BJ (cell line): ENCODE results near the gene TUBGCP2. TPM values are rescaled to one million over a fixed set of nuclear protein-coding genes. Genes with fewer than 3 reads are reported as not detected.
"Not testable (repeated sequence)": the region's sequence is repeated elsewhere in the genome, so short reads cannot be mapped to it uniquely, and the experiment has no call there.

Experiments
- CTCF ChIA-PET: fragments of 350-600 bp; formaldehyde crosslinking; extraction: SDS; loops from one replicate; lab custom pipeline; 2021; ENCODE audit warnings: antibody characterized with exemption, inconsistent platforms; lab: Yijun Ruan, JAX
- POLR2A ChIA-PET: fragments of 300-600 bp; sonication (Branson Sonifier 250); formaldehyde crosslinking; extraction: SDS; loops from one replicate; lab custom pipeline; 2021; ENCODE audit warnings: antibody characterized with exemption; lab: Charles Lee
- DNase-seq: peaks from one replicate; pipeline ENCODE4 v3.0.0-alpha.2; 2011; ENCODE audit warnings: low read depth
- H3K27me3 ChIP-seq: 2 replicates; pipeline ENCODE4 v1.6.0; 2011; ENCODE audit warnings: low read length; ENCODE audit not compliant: control insufficient read depth, insufficient read depth
- H3K36me3 ChIP-seq: 2 replicates; pipeline ENCODE4 v1.5.1; 2011; ENCODE audit warnings: low read length; ENCODE audit not compliant: control insufficient read depth, insufficient read depth
- H3K4me3 ChIP-seq: 2 replicates; pipeline ENCODE4 v1.5.1; 2011; ENCODE audit warnings: low read depth, mild to moderate bottlenecking, control low read depth, low read length
- polyA plus RNA-seq: library from polyadenylated mRNA; depleted of rRNA; stranded (reverse); fragments of >200 nt; gene quantifications from 2 replicates; pipeline ENCODE4 v1.2.3, GENCODE V29; 2011
- TF ChIP-seq, protein P1 (sequence below): IDR thresholded peaks from 2 replicates; pipeline ENCODE4 v1.5.1; 2011; ENCODE audit warnings: low read depth, mild to moderate bottlenecking, control low read depth, inconsistent platforms, low read length, moderate library complexity; ENCODE audit not compliant: insufficient read depth

TUBGCP2 gene
- polyA plus RNA-seq, 1 experiment = 55.8 TPM

- POLR2A ChIA-PET = interaction anchor here (0.6 kb wide), 1 partner anchor 110 kb away, joined by 6 read pairs; no protein-coding TSS in a partner anchor
- DNase-seq = no peak
- no peak overlapping the region for H3K4me3 ChIP-seq
Measured at GRCh38 chr10:133324198-133324792, 15.6 kb upstream of the TUBGCP2 start.

DNA sequence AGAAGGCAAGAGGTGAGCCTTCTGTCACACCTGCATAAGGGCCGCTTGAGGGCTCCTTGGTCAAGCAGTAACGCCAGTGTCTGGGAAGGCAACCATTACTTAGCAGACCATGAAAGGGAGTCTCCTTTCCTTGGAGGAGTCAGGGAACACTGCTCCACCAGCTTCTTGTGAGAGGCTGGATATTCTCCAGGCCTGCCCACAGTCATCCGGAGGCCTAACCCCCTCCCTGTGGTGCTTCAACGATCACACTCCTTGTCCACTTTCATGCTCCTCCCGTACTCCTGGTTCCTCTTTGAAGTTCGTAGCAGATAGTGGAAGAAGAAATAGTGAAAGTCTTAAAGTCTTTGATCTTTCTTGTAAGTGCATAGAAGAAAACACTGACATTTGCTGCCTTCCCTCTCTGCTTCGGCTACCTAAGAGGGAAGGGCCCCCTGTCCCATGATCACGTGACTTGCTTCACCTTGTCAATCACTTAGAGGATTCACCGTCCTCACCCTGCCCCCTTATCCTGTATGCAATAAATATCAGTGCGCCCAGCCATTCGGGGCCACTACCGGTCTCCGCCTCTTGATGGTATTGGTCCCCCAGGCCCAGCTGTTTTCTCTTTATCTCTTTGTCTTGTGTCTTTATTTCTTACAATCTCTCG is 13.5 kb upstream of the TUBGCP2 start:
- POLR2A ChIA-PET, DNase-seq, H3K4me3 ChIP-seq, H3K27me3 ChIP-seq, H3K36me3 ChIP-seq: not testable (repeated sequence)
- CTCF ChIA-PET = interaction anchor here (1.3 kb wide), 1 partner anchor 179 kb away, joined by 4 read pairs; no protein-coding TSS in a partner anchor

More at GRCh38 chr10:133324198-133324792, 15.6 kb upstream of the TUBGCP2 start:
- H3K27me3 ChIP-seq = peaks cover 8% of the 10 kb centered on the region
- CTCF ChIA-PET = interaction anchor here (0.6 to 2.0 kb wide), 3 partner anchors 9 to 16 kb away, joined by 3 to 6 read pairs (median 5); no protein-coding TSS in a partner anchor
- no peaks in the 10 kb centered on the region for H3K36me3 ChIP-seq
- TF ChIP-seq, protein P1, sequence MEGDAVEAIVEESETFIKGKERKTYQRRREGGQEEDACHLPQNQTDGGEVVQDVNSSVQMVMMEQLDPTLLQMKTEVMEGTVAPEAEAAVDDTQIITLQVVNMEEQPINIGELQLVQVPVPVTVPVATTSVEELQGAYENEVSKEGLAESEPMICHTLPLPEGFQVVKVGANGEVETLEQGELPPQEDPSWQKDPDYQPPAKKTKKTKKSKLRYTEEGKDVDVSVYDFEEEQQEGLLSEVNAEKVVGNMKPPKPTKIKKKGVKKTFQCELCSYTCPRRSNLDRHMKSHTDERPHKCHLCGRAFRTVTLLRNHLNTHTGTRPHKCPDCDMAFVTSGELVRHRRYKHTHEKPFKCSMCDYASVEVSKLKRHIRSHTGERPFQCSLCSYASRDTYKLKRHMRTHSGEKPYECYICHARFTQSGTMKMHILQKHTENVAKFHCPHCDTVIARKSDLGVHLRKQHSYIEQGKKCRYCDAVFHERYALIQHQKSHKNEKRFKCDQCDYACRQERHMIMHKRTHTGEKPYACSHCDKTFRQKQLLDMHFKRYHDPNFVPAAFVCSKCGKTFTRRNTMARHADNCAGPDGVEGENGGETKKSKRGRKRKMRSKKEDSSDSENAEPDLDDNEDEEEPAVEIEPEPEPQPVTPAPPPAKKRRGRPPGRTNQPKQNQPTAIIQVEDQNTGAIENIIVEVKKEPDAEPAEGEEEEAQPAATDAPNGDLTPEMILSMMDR = no peak

- DNase-seq, H3K4me3 ChIP-seq, H3K27me3 ChIP-seq, H3K36me3 ChIP-seq, POLR2A ChIA-PET: not testable (repeated sequence)
- CTCF ChIA-PET = interaction anchor here (1.3 to 1.9 kb wide), 3 partner anchors 9 to 177 kb away, joined by 3 to 6 read pairs (median 4); no protein-coding TSS in a partner anchor
Measured at GRCh38 chr10:133320852-133321422, 12.3 kb upstream of the TUBGCP2 start.

DNA sequence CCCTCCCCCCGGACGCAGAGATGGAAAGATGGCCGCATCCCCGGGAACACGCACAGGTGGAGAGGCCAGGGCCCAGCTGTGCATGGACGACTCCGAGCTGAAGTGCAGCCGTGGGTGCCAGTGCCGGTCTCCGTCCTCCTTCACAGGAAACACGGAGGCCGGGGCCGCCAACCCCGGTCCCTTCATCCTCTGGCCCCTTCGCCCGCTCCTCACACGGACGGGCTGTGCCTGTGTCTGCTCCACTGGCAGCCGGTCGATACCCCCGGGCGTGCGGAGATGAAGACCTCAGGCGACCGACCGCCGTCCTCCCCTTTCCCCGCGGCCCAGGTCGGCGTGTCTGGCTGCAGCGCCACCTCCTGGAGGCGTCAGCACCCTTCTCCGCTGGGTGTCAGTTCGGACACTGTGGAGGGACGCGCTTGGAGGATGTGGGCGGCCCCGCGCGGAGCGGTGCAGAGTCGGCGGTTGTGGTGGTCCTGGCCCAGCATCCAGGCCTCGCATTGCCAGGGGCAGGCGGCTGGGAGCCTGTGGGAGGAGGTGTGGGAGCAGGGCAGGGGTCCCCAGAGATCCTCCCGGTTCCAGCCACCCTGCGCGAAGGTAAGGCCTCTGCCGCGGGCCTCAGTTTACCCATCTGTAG is 9.9 kb upstream of the TUBGCP2 start:
- POLR2A ChIA-PET = no interaction called here
- H3K36me3 ChIP-seq = no peaks in the 10 kb centered on the region
- H3K4me3 ChIP-seq = peak overlapping the region; percentile 36
- TF ChIP-seq, protein P1 = peak; percentile 93
- no peak for DNase-seq
- CTCF ChIA-PET = interaction anchor here (0.6 to 1.1 kb wide), 6 partner anchors 8 to 173 kb away, joined by 3 to 4 read pairs (median 3); no protein-coding TSS in a partner anchor
- no peaks in the 10 kb centered on the region; the same call in 1 of the 2 replicates for H3K27me3 ChIP-seq

GRCh38 chr10:133316732-133317131 is 8.1 kb upstream of the TUBGCP2 start:
- ChIA-PET POLR2A (no interaction called here), CTCF (no interaction called here)
- Histone ChIP-seq H3K36me3 (peaks cover 6% of the 10 kb centered on the region), H3K4me3 (no peak overlapping the region), H3K27me3 (no peaks in the 10 kb centered on the region; the same call in 1 of the 2 replicates)
- TF ChIP-seq, protein P1 = no peak
- DNase-seq = no peak
